ENCODE data around the gene CALML6.
A peak's percentile ranks its signal among the peaks of the same experiment; 100 is the strongest.

Gene CALML6

GRCh38 chr1:1911350-1912041 is 3.6 kb upstream of the CALML6 start:
- DNase-seq (ENCODE audit: low spot score): no peak

GRCh38 chr1:1914101-1914970 is 724 bp upstream of the CALML6 start:
- DNase-seq (ENCODE audit: low spot score): no peak

- DNase-seq (ENCODE audit: low spot score): no peak
These were observed 1.1 kb downstream of the CALML6 start for GRCh38 chr1:1915911-1916840.

GRCh38 chr1:1916851-1917251 is 1.8 kb downstream of the CALML6 start:
- no peak for DNase-seq (ENCODE audit: low spot score)

GRCh38 chr1:1917304-1917976 is 2.4 kb downstream of the CALML6 start:
- DNase-seq (ENCODE audit: low spot score): no peak

DNA sequence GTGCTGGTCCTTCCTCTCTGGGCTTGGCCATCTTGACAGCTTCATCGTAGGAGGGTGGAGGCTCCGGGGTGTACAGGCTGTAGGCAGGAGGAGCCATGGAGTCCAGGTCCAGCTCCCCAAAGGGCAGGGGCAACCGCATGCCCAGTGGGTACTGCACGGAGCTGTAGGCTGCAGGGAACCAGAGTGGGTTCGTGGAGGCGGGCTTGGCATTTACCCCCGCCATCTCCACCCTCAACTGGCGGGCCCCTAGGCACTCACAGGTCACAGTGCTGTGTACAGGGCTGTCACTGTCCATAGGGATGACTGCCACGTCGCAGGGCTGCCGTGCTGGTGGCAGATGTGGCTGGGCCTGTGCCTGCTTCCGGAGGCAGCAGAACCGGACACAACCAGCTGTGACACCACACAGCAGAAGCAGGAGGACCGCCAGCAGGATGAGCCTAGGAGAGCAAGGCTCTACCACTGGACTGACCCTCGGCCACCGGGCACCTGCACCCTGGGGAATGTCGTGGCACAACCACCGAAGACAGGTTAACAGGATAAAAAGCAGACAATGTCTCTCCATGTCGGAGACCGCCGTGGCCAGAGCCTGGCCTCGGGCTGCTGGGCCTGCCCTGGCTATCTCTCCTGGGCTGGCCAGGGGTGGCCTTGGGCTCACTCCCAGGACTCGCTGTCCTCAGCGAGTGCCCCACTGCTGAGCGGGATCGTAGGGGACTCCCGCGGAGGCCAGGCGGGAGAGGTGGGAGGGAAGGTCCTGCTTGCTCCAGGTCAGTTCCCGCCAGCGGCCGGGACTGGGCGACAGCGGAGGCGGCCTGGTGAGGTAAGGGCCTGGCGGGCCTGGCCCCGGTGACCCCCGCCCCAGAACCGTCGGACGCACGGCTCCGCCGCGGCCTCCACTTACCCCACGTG is 3.2 kb downstream of the CALML6 start:
- DNase-seq (ENCODE audit: low spot score): no peak

DNA sequence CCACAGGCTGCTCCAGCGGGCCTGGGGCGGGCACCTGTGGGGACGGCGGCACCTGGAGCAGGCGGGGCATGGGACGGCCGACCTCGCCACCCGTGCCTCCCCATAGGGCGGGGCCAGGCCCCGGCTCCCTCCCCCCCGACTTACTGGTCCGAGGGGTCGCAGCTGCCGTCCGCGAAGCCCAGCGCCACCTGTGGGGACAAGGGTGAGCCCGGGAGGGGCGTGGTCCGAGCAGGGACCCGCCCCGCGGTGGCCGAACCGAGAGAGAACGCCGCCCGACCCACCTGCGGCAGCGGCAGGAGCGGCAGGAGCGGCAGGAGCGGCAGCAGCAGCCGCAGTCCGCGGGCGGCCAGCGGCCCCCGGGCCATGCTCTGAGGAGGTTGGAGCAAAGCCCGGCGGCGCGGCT is 3.8 kb downstream of the CALML6 start, which contains the start of gene TMEM52:
TMEM52 (minus strand) TSS at position 379 of the 403 bp plus-strand sequence; CDS start at position 365, 14 bp downstream.
- peak; percentile 80 for DNase-seq (ENCODE audit: low spot score)

GRCh38 chr1:1919304-1920056 is 4.4 kb downstream of the CALML6 start:
- DNase-seq (ENCODE audit: low spot score): peak; percentile 100

DNA sequence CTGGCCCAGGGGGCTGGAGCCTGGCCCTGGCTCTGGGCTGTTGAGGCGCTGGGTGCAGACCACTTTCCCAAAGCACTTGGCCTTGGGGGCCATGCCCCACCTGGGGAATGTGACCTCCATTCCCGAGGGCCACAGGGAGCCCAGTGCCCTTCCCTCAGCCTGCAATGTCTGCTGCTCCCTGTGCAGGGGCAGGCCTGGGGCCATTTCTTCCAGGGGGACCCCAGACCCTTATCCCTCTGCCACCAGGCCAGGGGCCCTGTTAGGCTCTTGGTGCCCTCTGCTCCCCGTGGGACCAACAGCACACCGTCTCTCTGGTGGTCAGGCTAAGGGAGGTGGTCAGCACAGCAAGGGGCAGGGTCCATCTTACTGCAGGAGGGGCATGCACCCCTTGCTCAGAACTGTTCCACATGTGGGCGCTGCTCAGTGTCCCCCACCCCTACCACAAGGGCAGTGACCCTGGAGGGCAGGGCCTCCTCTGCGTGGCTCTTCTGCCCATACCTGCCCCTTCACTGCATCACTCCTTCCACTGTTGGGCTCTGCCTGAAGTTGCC is 5.1 kb downstream of the CALML6 start:
- no peak for DNase-seq (ENCODE audit: low spot score)

DNA sequence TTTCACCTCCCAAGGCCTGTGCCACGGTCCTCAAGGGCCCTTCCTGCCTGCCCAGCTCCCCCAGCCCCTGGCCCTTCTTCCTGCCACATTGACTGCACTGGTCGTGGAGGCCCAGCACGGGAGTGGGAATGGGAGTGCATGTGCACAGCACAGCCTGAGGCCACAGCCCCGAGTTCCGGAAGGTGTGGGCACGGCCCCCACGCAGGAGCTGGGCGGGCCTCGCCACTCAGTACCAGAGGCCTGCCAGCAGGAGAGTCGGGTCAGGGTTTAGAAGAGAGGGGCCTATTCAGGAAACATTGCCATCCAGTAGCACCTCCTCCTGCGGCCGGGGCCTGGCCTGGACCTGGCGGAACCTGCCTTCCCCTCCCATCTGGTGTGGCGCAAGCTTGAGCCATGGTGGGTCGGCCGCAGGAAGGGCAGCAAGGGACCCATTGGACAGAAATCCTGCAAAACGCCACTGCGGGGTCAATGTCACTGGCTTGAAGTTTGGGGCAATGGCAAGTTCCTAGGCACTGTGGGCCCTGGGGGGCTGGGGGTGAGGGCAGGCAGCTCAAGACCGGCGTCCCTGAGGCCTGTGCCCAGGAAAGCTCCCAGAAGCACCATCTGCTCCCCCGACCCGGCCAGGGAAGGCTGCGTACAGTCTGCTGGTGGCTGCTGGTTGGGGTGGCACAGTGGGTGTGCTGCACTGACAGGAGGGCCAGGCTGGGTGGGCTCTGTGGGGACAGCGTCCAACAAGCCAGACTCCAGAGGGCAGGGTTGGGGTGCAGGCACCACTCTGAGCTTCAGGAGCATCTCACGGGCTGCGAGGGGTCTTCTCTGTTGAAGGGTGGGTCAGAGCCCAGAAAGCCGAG is 5.8 kb downstream of the CALML6 start:
- no peak for DNase-seq (ENCODE audit: low spot score)

DNA sequence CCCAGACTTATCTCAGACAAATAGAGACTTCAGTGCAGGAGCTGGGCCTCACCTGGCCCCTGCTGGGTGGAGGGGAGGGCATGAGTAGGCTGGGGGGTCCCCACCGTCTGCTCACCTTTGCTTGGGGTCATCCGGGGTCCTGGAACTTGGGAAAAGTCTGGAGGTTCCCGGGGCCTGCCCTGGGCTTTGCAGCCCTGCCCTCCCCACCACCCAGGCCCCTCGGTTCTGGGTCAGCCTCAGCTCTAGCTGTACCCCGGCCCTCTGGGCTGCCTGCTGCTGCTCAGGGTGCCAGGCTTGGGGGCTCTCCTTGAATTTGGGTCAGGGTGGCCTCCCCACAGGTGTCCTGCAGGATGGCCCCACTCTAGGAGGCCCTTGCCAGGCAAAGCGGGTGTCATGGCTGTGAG is 6.4 kb downstream of the CALML6 start:
- no peak for DNase-seq (ENCODE audit: low spot score)

GRCh38 chr1:1921901-1922701 is 7.0 kb downstream of the CALML6 start:
- no peak for DNase-seq (ENCODE audit: low spot score)

DNA sequence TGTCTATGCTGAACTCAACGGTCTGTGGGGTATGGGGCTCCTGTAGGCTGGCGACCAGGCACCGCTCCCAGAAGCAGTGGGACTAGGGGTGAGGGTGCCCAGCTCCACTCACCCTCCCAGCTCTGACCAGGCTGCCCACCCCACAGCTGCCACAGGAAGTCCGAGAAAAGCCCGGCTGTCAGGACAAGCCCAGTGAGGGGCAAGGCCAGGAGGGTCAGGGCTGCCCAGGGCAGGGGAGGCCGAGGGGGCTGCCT is 7.6 kb downstream of the CALML6 start:
- DNase-seq (ENCODE audit: low spot score): no peak

GRCh38 chr1:1922956-1923833 is 8.1 kb downstream of the CALML6 start:
- peak; percentile 91 for DNase-seq (ENCODE audit: low spot score)

GRCh38 chr1:1924386-1924785 is 9.3 kb downstream of the CALML6 start:
- DNase-seq (ENCODE audit: low spot score): no peak

GRCh38 chr1:1924849-1925248 is 9.8 kb downstream of the CALML6 start:
- DNase-seq (ENCODE audit: low spot score): no peak
